HepG2 (cell line): ENCODE measurements around the gene DYRK1B. TPM values are rescaled to one million over a fixed set of nuclear protein-coding genes. Genes with fewer than 3 reads are reported as not detected.

Source experiments
- ATAC-seq: fragments of 200-7000 bp; cut with Tn5 transposase; 3 replicates; pipeline ENCODE4 v1.9.1; 2020; ENCODE audit warnings: mild to moderate bottlenecking, moderate library complexity
- BruUV-seq: library from RNA; stranded (reverse); fragments of 400-500 nt; replicated peaks from 2 replicates; lab custom pipeline; 2021; lab: Mats Ljungman, UMichigan
- CTCF ChIA-PET: fragments of 300-600 bp; formaldehyde crosslinking; extraction: SDS; loops from one replicate; lab custom pipeline; 2021; ENCODE audit warnings: low total read pairs, inconsistent platforms, low intra/inter-chr PET ratio; lab: Yijun Ruan, JAX
- POLR2A ChIA-PET: fragments of 350-600 bp; sonication (Branson Sonifier 250); formaldehyde crosslinking; loops from one replicate; lab custom pipeline; 2020; ENCODE audit warnings: antibody characterized with exemption, inconsistent platforms; lab: Yijun Ruan, JAX
- DNase-seq: peaks from one replicate; pipeline ENCODE4 v3.0.0-alpha.2; 2015; ENCODE audit warnings: low spot score
- FAIRE-seq: peaks from 3 replicates; lab custom pipeline; 2011; peaks lifted over from hg19 to GRCh38; lab: Jason Lieb, UNC
- H2AFZ ChIP-seq: one replicate; pipeline ENCODE4 v1.6.1; 2011; ENCODE audit warnings: low read length, inconsistent platforms
- H3K27ac ChIP-seq: fragments of 300-600 bp; 3 replicates; pipeline ENCODE4 v1.8.0; 2011; ENCODE audit warnings: mixed run types, mild to moderate bottlenecking, mixed read lengths, low read length, inconsistent platforms; ENCODE audit not compliant: insufficient read depth; ENCODE audit errors: extremely low read length
- H3K27me3 ChIP-seq, 2 experiments: fragments of 200-600 bp in 1 of 2; 2 replicates in 1 of 2; 3 replicates in 1 of 2; pipeline versions ENCODE4 v1.6.0 to v1.8.0; 2011; ENCODE audit warnings: low read length in 2 of 2, mild to moderate bottlenecking in 2 of 2, moderate library complexity in 2 of 2, inconsistent platforms in 1 of 2; ENCODE audit not compliant: insufficient read depth in 2 of 2, control insufficient read depth in 1 of 2
- H3K36me3 ChIP-seq, 2 experiments: fragments of 200-600 bp in 1 of 2; replicated peaks in 1 of 2; 2 replicates in 1 of 2; 3 replicates in 1 of 2; pipeline versions ENCODE4 v1.5.1 to v1.8.0; 2011; ENCODE audit warnings: low read length in 2 of 2, inconsistent platforms in 1 of 2; ENCODE audit not compliant: insufficient read depth in 2 of 2, control insufficient read depth in 1 of 2
- H3K4me1 ChIP-seq: 2 replicates; pipeline ENCODE4 v1.5.1; 2012; ENCODE audit warnings: low read length, inconsistent platforms; ENCODE audit not compliant: insufficient read depth
- H3K4me2 ChIP-seq: 2 replicates; pipeline ENCODE4 v1.6.0; 2011; ENCODE audit warnings: low read depth, low read length, inconsistent platforms
- H3K4me3 ChIP-seq, 3 experiments: fragments of 200-600 bp in 1 of 3; sonication (generic), shearing (Covaris generic) in 1 of 3; replicated peaks in 1 of 3; 2 replicates each; pipeline ENCODE4 v1.5.1; 2011 to 2016; ENCODE audit warnings: low read length in 3 of 3, inconsistent platforms in 2 of 3, low read depth in 2 of 3, mild to moderate bottlenecking in 2 of 3, control low read depth in 1 of 3, mixed read lengths in 1 of 3; ENCODE audit not compliant: insufficient read depth in 1 of 3
- H3K79me2 ChIP-seq: one replicate; pipeline ENCODE4 v1.6.1; 2011; ENCODE audit warnings: low read length, inconsistent platforms; ENCODE audit not compliant: insufficient read depth
- H3K9ac ChIP-seq: 2 replicates; pipeline ENCODE4 v1.6.0; 2011; ENCODE audit warnings: mild to moderate bottlenecking, low read depth, low read length, inconsistent platforms; ENCODE audit not compliant: insufficient read depth
- H3K9me3 ChIP-seq: 2 replicates; pipeline ENCODE4 v1.5.1; 2012; ENCODE audit warnings: mild to moderate bottlenecking, low read length
- H4K20me1 ChIP-seq: 2 replicates; pipeline ENCODE4 v1.6.0; 2011; ENCODE audit warnings: inconsistent platforms, mild to moderate bottlenecking, low read length, moderate library complexity; ENCODE audit not compliant: insufficient read depth
- ATF7 ChIP-seq, 2 experiments: fragments of 450-650 bp in 1 of 2; sonication (generic) in 1 of 2; formaldehyde crosslinking in 1 of 2; IDR thresholded peaks; 2 replicates each; pipeline versions ENCODE4 v1.4.0 to v1.6.1; 2016 to 2020; ENCODE audit warnings: antibody characterized with exemption in 1 of 2, mild to moderate bottlenecking in 1 of 2, missing genetic modification reagents in 1 of 2
- ERF ChIP-seq: IDR thresholded peaks from 2 replicates; pipeline ENCODE4 v1.6.1; 2018; ENCODE audit warnings: missing biosample characterization, missing genetic modification reagents
- MAX ChIP-seq: IDR thresholded peaks from 2 replicates; pipeline ENCODE4 v1.6.1; 2012; ENCODE audit warnings: inconsistent platforms
- MXD4 ChIP-seq: IDR thresholded peaks from 2 replicates; pipeline ENCODE4 v1.6.1; 2016; ENCODE audit warnings: mild to moderate bottlenecking, missing biosample characterization, missing genetic modification reagents
- PHF20 ChIP-seq: sonication (generic); formaldehyde crosslinking; IDR thresholded peaks from 2 replicates; pipeline ENCODE4 v1.5.0; 2020; ENCODE audit warnings: mild to moderate bottlenecking, missing genetic modification reagents
- RAD21 ChIP-seq: fragments of 450-650 bp; formaldehyde crosslinking; IDR thresholded peaks from 2 replicates; pipeline ENCODE4 v1.5.0; 2020; ENCODE audit warnings: mild to moderate bottlenecking
- SMYD3 ChIP-seq: sonication (generic); formaldehyde crosslinking; IDR thresholded peaks from 2 replicates; pipeline ENCODE4 v1.8.1; 2023; ENCODE audit warnings: mild to moderate bottlenecking, missing genetic modification reagents
- TBX3 ChIP-seq: fragments of 450-650 bp; IDR thresholded peaks from 2 replicates; pipeline ENCODE4 v1.6.1; 2017; ENCODE audit warnings: antibody characterized with exemption, mild to moderate bottlenecking, inconsistent platforms, borderline replicate concordance
- XRCC5 ChIP-seq: fragments of 200-400 bp; formaldehyde crosslinking; optimal IDR thresholded peaks from 2 replicates; pipeline ENCODE3; 2017; ENCODE audit warnings: mild to moderate bottlenecking, low read length
- YY1 ChIP-seq: IDR thresholded peaks from 2 replicates; pipeline ENCODE4 v1.6.1; 2011; ENCODE audit warnings: low read length, low read depth, moderate library complexity, mild to moderate bottlenecking; ENCODE audit not compliant: insufficient read depth, insufficient replicate concordance
- ZFYVE20 ChIP-seq: sonication (generic); formaldehyde crosslinking; IDR thresholded peaks from 2 replicates; pipeline ENCODE4 v1.8.0; 2023; ENCODE audit warnings: low read depth, mild to moderate bottlenecking, moderate library complexity, missing genetic modification reagents, borderline replicate concordance
- ZNF20 ChIP-seq: sonication (generic); formaldehyde crosslinking; IDR thresholded peaks from 2 replicates; pipeline ENCODE4 v1.4.0; 2020; ENCODE audit warnings: mild to moderate bottlenecking, moderate library complexity, missing genetic modification reagents
- ZNF276 ChIP-seq: sonication (generic); formaldehyde crosslinking; IDR thresholded peaks from 2 replicates; pipeline ENCODE4 v1.4.0; 2020; ENCODE audit warnings: mild to moderate bottlenecking, low read depth, missing genetic modification reagents
- ZNF3 ChIP-seq: IDR thresholded peaks from 2 replicates; pipeline ENCODE4 v1.7.0; 2017; ENCODE audit warnings: inconsistent platforms
- ZNF446 ChIP-seq: sonication (generic); formaldehyde crosslinking; IDR thresholded peaks from 2 replicates; pipeline ENCODE4 v1.5.0; 2020; ENCODE audit warnings: mild to moderate bottlenecking, missing genetic modification reagents
- ZNF597 ChIP-seq: sonication (generic); formaldehyde crosslinking; IDR thresholded peaks from 2 replicates; pipeline ENCODE4 v1.5.0; 2020; ENCODE audit warnings: missing genetic modification reagents
- ZNF737 ChIP-seq: sonication (generic); formaldehyde crosslinking; IDR thresholded peaks from 2 replicates; pipeline ENCODE4 v1.5.0; 2020; ENCODE audit warnings: missing genetic modification reagents, mild to moderate bottlenecking, borderline replicate concordance
- ZNF850 ChIP-seq: sonication (generic); formaldehyde crosslinking; conservative IDR thresholded peaks from 2 replicates; pipeline ENCODE4 v1.9.0; 2021; ENCODE audit warnings: mild to moderate bottlenecking, missing genetic modification reagents
- WGBS: methylation state at CpG from one replicate; pipeline ENCODE4 v1.1.6; 2017; ENCODE audit warnings: low lambda C conversion rate; 5-methylcytosine and 5-hydroxymethylcytosine counted together
- in situ Hi-C: cut with HindIII; loops from 2 replicates; pipeline ENCODE4 v1.10.0; 2017; ENCODE audit warnings: low pct_unique_long_range_greater_than_20kb; ENCODE audit not compliant: extremely low pct_ligation_motif_present
- intact Hi-C: fragments of 100-400 bp; cut with micrococcal nuclease; formaldehyde crosslinking; loops from one replicate; pipeline ENCODE4 v1.10.0; 2022; ENCODE audit not compliant: unreplicated experiment
- polyA plus RNA-seq, 8 experiments: library from polyadenylated mRNA; depleted of rRNA in 3 of 8; stranded (reverse) in 7 of 8; unstranded in 1 of 8; fragments of >200 nt; fragmentation: Illumina TruSeq in 4 of 8; extraction: Trizol in 4 of 8; gene quantifications; 2 replicates each; pipeline versions ENCODE4 v1.2.1 to v1.2.3, GENCODE V29; 2011 to 2016; ENCODE audit warnings: low read depth in 4 of 8, missing spikeins in 1 of 8, mixed read lengths in 1 of 8; ENCODE audit not compliant: insufficient read depth in 1 of 8
- total RNA-seq, 5 experiments: library from RNA; depleted of rRNA; stranded (reverse); fragments of >200 nt; fragmentation: Illumina TruSeq; extraction: Trizol; gene quantifications; 2 replicates each; pipeline ENCODE4 v1.2.3, GENCODE V29; 2016; ENCODE audit warnings: low read depth in 1 of 5

DYRK1B gene
- total and polyA plus RNA-seq, 2 of the 13 experiments (the other 11 are each of a cell fraction or from before 2014, with no cell fraction given) = 0.82 to 1.3 TPM

GRCh38 chr19:39796000-39796498 lies 37.9 kb downstream of the DYRK1B start:
- Histone ChIP-seq H3K27me3 (no peaks in the 10 kb centered on the region; a peak in 1 of 5 replicates), H3K36me3 (no peaks in the 10 kb centered on the region), H3K79me2 (no peaks in the 10 kb centered on the region), H3K4me1 (no peaks in the 10 kb centered on the region), H3K9ac (no peak overlapping the region), H3K4me2 (no peak overlapping the region), H4K20me1 (no peaks in the 10 kb centered on the region), H3K27ac (no peak overlapping the region)
- FAIRE-seq (no peak), ATAC-seq (no peak), DNase-seq (no peak)
- BruUV-seq = no TSS peak
- ChIA-PET POLR2A (interaction anchor here (0.6 kb wide), 1 partner anchor 174 kb away, joined by 3 read pairs; no protein-coding TSS in a partner anchor), CTCF (no interaction called here)
- 5% methylated on average over 2 of the region's 2 CpGs for WGBS
- in situ Hi-C loops = no loop called here
- TF ChIP-seq XRCC5 (no peak), SMYD3 (no peak), ERF (CRISPR knock-in tag) (no peak), ZNF3 (CRISPR knock-in tag) (no peak), TBX3 (no peak), ZNF446 (no peak), MAX (no peak), ZNF597 (CRISPR knock-in tag) (no peak), ZNF276 (CRISPR knock-in tag) (no peak), ZNF737 (CRISPR knock-in tag) (no peak), ZFYVE20 (CRISPR knock-in tag) (no peak), ZNF20 (CRISPR knock-in tag) (no peak), ATF7 (IDR thresholded peaks at IDR 0.05) (no peak), ATF7 (CRISPR knock-in tag; IDR thresholded peaks at IDR 0.05) (no peak), MXD4 (CRISPR knock-in tag) (no peak), RAD21 (CRISPR knock-in tag) (no peak), PHF20 (CRISPR knock-in tag) (no peak), ZNF850 (CRISPR knock-in tag) (no peak), YY1 (no peak)
- TF ChIP-seq, all 625 proteins: peak for 0
- no peaks in the 10 kb centered on the region for H3K9me3 ChIP-seq
- H3K4me3 ChIP-seq = no peak overlapping the region
- no peak overlapping the region for H2AFZ ChIP-seq
- intact Hi-C loops = no loop called here
